Parathyroid adenoma (tissue), 2 donors: Measurements from ENCODE around the gene OSBPL8.
"Not testable (repeated sequence)": the region's sequence is repeated elsewhere in the genome, so short reads cannot be mapped to it uniquely, and the experiment has no call there.

Source experiments
- H2AFZ ChIP-seq: fragments of 300-600 bp; sonication (generic); one replicate; pipeline ENCODE4 v1.7.0; 2017; ENCODE audit warnings: antibody characterized with exemption, mild to moderate bottlenecking
- H3K27ac ChIP-seq: fragments of 300-600 bp; sonication (generic); one replicate; pipeline ENCODE4 v1.7.0; 2017
- H3K27me3 ChIP-seq: fragments of 300-600 bp; sonication (generic); one replicate; pipeline ENCODE4 v1.7.0; 2017; ENCODE audit warnings: low read length; ENCODE audit not compliant: control insufficient read depth, insufficient read depth
- H3K36me3 ChIP-seq: fragments of 300-600 bp; sonication (generic); one replicate; pipeline ENCODE4 v1.7.0; 2017; ENCODE audit warnings: low read length; ENCODE audit not compliant: control insufficient read depth, insufficient read depth
- H3K4me1 ChIP-seq: fragments of 300-600 bp; sonication (generic); one replicate; pipeline ENCODE4 v1.7.0; 2017; ENCODE audit warnings: control low read depth
- H3K4me2 ChIP-seq: fragments of 300-600 bp; sonication (generic); one replicate; pipeline ENCODE4 v1.7.0; 2017; ENCODE audit warnings: low read length
- H3K4me3 ChIP-seq: fragments of 300-600 bp; sonication (generic); one replicate; pipeline ENCODE4 v1.7.0; 2017; ENCODE audit warnings: low read depth, low read length
- H3K79me2 ChIP-seq: fragments of 300-600 bp; sonication (generic); one replicate; pipeline ENCODE4 v1.7.0; 2017; ENCODE audit warnings: control low read depth
- H3K9ac ChIP-seq: fragments of 300-600 bp; sonication (generic); one replicate; pipeline ENCODE4 v1.7.0; 2017; ENCODE audit warnings: mild to moderate bottlenecking
- H3K9me3 ChIP-seq: fragments of 300-600 bp; sonication (generic); one replicate; pipeline ENCODE4 v1.7.0; 2017; ENCODE audit warnings: low read length; ENCODE audit not compliant: control insufficient read depth
- TF ChIP-seq, protein P1 (sequence below): fragments of 300-600 bp; sonication (generic); IDR thresholded peaks from one replicate; pipeline ENCODE4 v1.7.0; 2017; ENCODE audit warnings: antibody characterized with exemption, mild to moderate bottlenecking
- donor health status: primary hyperparathyroidism.

The OSBPL8 gene

DNA sequence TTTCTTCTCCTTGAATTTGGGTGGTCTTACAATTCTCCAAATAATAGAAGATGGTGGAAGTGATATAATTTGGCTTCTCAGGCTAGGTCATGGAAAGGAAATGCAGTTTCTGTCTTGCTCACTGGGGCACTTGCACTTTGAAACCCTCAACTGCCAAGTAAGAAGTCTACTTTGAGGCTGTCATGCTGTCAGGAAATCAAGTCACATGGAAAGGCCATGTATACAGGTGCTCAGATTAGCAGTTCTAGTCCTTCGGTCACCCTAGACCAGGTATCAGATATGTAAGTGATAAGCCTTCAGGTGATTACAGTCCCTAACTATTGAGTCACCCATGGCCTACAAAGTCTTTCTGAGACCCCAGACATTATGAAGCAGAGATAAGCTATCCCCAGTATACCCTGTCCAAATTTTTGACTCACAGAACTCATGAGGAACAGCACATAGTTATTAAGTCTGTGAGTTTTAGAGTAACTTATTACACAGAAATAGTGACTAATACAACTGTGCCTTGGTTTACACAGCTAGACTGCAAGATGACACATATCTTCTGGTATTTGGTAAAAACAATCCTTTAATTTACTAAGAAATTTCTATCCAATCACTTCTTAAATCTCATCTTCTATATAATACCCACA lies 185.1 kb downstream of the OSBPL8 start:
- Histone ChIP-seq H3K9me3 (no peaks in the 10 kb centered on the region), H3K27me3 (no peaks in the 10 kb centered on the region), H3K4me1 (no peaks in the 10 kb centered on the region), H3K4me3 (no peak overlapping the region), H3K79me2 (no peaks in the 10 kb centered on the region), H3K4me2 (no peak overlapping the region), H3K36me3 (no peaks in the 10 kb centered on the region), H2AFZ (no peak overlapping the region), H3K27ac (no peak overlapping the region), H3K9ac (no peak overlapping the region)
- TF ChIP-seq, protein P1, sequence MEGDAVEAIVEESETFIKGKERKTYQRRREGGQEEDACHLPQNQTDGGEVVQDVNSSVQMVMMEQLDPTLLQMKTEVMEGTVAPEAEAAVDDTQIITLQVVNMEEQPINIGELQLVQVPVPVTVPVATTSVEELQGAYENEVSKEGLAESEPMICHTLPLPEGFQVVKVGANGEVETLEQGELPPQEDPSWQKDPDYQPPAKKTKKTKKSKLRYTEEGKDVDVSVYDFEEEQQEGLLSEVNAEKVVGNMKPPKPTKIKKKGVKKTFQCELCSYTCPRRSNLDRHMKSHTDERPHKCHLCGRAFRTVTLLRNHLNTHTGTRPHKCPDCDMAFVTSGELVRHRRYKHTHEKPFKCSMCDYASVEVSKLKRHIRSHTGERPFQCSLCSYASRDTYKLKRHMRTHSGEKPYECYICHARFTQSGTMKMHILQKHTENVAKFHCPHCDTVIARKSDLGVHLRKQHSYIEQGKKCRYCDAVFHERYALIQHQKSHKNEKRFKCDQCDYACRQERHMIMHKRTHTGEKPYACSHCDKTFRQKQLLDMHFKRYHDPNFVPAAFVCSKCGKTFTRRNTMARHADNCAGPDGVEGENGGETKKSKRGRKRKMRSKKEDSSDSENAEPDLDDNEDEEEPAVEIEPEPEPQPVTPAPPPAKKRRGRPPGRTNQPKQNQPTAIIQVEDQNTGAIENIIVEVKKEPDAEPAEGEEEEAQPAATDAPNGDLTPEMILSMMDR: no peak

GRCh38 chr12:76368230-76368629 lies 191.3 kb downstream of the OSBPL8 start:
- Histone ChIP-seq H3K4me3 (no peak overlapping the region), H3K27me3 (no peaks in the 10 kb centered on the region), H3K36me3 (no peaks in the 10 kb centered on the region), H3K9me3 (no peaks in the 10 kb centered on the region), H3K4me2 (no peak overlapping the region), H3K79me2 (no peaks in the 10 kb centered on the region), H3K27ac (no peak overlapping the region), H3K9ac (no peak overlapping the region), H3K4me1 (no peaks in the 10 kb centered on the region), H2AFZ (no peak overlapping the region)
- TF ChIP-seq, protein P1: no peak

DNA sequence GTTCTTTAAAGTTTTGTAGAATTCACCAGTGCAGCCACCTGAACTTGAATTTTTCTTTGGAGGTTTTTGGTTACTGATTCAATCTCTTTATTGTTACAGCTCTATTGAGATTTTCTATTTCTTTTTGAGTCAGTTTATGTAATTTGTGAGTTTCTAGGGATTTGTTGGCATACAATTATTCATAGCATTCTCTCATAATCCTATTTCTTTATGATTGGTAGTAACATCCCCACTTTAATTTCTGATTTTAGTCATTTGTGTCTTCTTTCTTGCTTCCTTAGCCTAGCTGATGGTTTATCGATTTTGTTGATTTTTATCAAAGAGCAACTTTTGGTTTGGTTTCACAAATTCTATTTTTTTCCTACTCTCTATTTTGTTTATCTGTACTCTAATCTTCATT lies 193.4 kb downstream of the OSBPL8 start:
- no peak overlapping the region for H3K27ac ChIP-seq
- H3K79me2 ChIP-seq: no peaks in the 10 kb centered on the region
- no peak overlapping the region for H3K4me3 ChIP-seq
- no peak overlapping the region for H3K4me2 ChIP-seq
- no peak overlapping the region for H2AFZ ChIP-seq
- H3K36me3 ChIP-seq: no peaks in the 10 kb centered on the region
- no peaks in the 10 kb centered on the region for H3K9me3 ChIP-seq
- no peaks in the 10 kb centered on the region for H3K27me3 ChIP-seq
- TF ChIP-seq, protein P1: no peak
- no peaks in the 10 kb centered on the region for H3K4me1 ChIP-seq
- H3K9ac ChIP-seq: no peak overlapping the region

GRCh38 chr12:76364131-76364530 lies 195.4 kb downstream of the OSBPL8 start:
- not testable (repeated sequence) for H3K9ac ChIP-seq, H3K27me3 ChIP-seq, H3K4me3 ChIP-seq, H3K4me2 ChIP-seq, H3K36me3 ChIP-seq, H3K79me2 ChIP-seq, H3K27ac ChIP-seq, H3K9me3 ChIP-seq, H3K4me1 ChIP-seq, H2AFZ ChIP-seq

DNA sequence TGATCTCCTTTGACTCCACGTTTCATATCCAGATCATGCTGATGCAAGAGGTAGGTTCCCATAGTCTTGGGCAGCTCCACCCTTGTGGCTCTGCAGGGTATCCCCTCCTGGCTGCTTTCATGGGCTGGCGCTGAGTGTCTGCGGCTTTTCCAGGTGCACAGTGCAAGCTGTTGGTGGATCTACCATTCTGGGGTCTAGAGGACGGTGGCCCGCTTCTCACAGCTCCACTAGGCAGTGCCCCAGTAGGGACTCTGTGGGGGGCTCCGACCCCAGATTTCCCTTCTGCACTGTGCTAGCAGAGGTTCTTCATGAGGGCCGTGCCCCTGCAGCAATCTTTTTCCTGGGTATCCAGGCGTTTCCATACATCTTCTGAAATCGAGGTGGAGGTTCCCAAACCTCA lies 199.3 kb downstream of the OSBPL8 start:
- H3K4me2 ChIP-seq: no peak overlapping the region
- no peak overlapping the region for H2AFZ ChIP-seq
- H3K4me1 ChIP-seq: no peaks in the 10 kb centered on the region
- H3K9me3 ChIP-seq: no peaks in the 10 kb centered on the region
- H3K27ac ChIP-seq: no peak overlapping the region
- no peak overlapping the region for H3K4me3 ChIP-seq
- no peaks in the 10 kb centered on the region for H3K36me3 ChIP-seq
- no peaks in the 10 kb centered on the region for H3K27me3 ChIP-seq
- TF ChIP-seq, protein P1: no peak
- no peak overlapping the region for H3K9ac ChIP-seq
- H3K79me2 ChIP-seq: no peaks in the 10 kb centered on the region
